GM18873 (cell line): ENCODE measurements around the gene OCLN.
"Not testable (repeated sequence)": the region's sequence is repeated elsewhere in the genome, so short reads cannot be mapped to it uniquely, and the experiment has no call there.

ENCODE experiments used
- ATAC-seq: cut with Tn5 transposase; IDR thresholded peaks from one replicate; pipeline ENCODE4 v1.9.1; 2021; ENCODE audit warnings: mild to moderate bottlenecking, moderate library complexity, moderate number of reproducible peaks; ENCODE audit not compliant: unreplicated experiment, low FRiP score

OCLN gene

DNA sequence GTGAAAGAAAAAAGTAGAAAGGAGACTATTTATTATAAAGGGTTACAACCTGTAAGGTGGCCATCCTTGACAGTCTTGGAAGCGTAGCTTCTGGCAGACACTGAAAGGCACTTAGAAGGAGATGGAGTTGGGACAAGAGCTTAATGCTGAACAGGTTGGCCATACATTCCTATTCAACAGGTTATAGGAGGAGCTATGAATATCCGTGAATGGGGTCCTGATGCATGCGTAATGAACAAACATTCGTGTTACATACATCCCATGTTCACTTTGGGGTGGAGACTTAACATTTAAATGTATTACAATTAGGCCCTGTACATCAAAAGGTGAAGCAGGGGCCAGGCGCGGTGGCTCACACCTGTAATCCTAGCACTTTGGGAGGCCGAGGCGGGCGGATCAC lies 34.1 kb downstream of the OCLN start:
- no peak for ATAC-seq

DNA sequence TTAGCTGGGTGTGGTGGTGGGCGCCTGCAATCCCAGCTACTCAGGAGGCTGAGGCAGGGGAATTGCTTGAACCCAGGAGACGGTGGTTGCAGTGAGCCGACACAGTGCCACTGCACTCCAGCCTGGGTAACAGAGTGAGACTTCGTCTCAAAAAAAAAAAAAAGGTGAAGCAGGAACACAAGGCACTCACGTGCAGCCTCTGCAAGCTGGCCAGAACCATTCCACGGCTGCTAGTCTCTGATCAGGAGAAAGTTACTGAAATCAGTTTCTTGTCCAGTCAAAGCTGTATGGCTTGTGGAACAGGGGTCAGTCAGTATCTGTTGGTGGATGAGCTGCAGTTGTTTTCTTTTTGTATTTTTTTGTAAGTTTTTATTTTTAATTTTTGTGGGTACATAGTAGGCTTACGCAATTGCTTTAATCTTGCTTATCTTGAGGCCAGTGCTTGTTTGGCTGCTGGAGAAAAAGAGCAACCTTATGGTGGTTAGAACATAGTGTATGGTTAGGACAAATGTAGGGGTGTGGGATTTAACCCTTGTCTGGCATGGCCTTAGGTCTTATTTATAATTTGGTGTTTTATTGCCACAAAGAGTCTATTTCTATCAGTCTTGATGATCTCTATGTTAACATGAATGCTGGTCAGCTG lies 34.7 kb downstream of the OCLN start:
- ATAC-seq = no peak

DNA sequence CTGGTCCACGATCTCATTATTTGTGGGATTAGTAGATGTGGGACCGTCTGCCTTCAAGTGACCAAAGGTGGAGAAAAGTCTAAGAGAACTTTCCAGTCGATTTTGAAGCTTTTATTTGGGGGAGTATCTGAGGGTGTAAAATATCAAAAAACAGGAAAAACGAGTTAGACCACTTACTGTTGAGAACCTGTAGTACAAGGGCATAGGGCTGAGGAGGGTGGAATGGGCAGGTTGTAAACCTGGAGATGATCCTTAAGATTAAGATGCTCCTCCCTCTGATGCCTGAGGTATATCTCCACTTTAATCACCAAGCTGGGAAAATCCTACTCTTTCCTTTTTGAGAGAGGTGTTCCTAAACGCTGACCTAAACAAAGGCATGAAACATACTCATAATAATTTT lies 35.4 kb downstream of the OCLN start:
- no peak for ATAC-seq

DNA sequence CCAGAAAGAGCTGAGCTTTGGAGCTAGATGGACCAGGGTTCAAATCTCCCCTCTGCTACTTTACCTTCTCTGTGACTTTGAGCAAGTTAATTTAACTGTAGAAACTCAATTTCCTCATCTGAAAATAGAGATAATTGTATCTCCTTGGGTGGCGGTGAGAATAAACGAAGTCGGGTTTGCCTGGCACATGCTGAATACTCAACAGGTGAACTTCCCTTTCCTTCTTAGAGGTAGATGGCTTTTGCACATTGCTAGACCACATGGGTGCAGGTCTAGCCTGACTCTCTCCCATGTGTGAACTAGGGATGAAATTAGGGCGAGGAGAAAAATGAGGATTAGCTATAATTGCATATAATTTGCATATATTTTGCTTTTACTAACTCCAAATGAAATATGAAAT lies 36.0 kb downstream of the OCLN start:
- ATAC-seq = no peak

DNA sequence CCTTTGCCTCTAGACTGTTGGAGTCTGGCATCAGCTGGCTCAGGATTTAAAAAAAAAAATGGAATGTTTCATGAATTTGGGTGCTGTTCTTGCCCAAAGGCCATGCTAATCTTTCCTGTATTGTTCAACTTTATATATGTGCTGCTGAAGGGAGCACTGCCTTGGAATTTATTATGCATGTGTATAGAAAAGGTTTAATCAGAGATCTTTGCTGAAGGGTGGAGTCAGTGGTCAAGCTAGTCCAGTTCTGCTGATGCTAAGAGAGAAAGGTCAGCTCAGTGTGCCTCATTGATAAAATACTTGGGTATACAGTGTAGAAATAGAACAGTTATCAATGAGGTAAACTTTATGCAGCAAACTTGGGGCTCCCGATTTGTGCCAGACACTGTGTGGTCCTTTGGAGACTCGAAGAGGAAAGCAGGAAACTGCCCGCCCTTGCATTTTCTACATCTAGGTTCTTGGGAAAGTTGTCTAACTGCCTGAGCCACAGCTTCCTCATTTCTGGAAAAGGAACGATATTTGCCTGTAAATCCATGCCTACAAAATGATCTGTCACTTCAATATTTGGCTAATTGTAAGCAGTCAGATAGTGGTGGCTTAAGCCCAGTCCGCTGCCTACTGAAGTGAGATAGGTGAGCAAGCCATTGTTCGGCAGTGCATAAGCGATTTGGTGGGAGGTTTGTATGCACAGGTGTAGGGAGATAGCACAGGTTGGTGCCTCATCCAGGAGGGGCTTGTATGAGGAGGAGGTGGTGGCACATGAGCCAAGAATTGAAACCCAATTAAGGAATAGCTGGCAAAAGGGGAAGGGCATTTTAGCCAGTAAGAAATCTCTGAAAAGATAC lies 38.2 kb downstream of the OCLN start:
- no peak for ATAC-seq

DNA sequence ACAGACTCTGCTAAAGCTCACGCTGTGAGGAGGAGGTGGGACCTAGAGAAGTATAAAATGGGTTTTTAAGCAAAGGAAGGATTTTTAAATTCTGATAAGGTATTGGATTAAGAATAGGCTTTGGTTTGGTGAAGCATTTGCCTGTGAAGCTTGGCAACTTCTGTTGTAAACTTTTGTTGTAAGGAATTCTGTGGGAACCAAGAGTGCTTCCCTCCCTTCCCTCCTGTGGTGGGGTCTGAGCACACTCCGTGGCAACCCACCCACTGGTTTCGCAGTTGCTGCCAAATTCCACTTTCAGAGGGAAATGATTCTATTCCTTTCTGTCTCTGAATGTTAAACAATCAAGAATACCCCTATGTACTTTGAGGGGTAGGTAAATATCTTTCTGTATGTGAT lies 38.8 kb downstream of the OCLN start:
- ATAC-seq = no peak

DNA sequence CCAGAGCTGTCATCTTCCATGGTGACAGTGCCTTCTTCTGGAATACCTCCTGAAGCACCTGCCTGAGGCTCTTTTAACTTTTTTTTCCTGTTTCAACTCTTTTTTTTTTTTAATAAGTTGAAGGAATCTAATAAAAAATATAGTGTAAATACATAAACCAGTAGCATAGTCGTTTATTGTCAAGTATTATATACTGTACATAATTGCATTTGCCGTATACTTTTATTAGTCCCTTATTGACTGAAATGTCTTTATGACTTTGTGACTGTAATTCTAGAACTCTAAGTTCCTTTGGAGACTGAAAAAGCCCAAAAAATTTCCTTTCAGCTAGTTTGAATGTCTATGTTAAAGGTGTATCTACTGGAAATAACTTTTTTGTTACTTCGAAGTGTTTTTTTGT lies 45.3 kb downstream of the OCLN start:
- not testable (repeated sequence) for ATAC-seq

DNA sequence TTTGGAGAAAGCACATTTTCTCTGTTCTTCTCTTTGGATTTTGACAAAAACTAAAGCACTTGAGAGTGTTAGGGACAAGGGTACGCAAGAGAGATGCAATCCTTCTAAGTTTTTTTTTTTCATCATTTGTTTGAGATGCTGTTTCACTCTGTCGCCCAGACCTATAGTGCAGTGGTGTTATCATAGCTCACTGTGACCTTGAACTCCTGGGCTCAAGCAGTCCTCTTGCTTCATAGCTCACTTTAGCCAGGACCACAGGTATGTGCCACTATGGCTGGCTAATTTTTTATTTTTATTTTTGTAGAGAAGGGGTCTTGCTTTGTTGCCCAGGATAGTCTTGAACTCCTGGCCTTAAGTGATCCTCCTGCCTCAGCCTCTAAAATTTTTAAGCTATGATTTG lies 46.1 kb downstream of the OCLN start:
- ATAC-seq = not testable (repeated sequence)

DNA sequence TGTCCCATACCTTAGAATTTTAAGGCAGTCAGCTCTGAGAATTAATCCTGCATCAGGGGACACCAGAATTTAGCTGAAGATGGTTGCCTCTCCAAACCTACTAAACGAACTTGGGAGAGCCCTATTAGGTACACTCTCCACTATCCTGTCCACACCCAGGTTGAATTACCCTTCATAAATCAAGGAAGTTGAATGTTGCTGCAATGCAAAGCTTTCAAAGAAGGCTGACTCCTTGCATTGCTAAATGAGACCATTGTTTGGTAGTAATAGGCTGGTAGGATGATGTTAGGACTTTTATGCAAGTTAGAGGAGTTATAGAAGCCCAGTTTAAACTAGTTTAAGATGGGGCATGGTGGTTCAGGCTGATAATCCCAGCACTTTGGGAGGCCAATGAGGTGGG lies 48.8 kb downstream of the OCLN start:
- not testable (repeated sequence) for ATAC-seq

DNA sequence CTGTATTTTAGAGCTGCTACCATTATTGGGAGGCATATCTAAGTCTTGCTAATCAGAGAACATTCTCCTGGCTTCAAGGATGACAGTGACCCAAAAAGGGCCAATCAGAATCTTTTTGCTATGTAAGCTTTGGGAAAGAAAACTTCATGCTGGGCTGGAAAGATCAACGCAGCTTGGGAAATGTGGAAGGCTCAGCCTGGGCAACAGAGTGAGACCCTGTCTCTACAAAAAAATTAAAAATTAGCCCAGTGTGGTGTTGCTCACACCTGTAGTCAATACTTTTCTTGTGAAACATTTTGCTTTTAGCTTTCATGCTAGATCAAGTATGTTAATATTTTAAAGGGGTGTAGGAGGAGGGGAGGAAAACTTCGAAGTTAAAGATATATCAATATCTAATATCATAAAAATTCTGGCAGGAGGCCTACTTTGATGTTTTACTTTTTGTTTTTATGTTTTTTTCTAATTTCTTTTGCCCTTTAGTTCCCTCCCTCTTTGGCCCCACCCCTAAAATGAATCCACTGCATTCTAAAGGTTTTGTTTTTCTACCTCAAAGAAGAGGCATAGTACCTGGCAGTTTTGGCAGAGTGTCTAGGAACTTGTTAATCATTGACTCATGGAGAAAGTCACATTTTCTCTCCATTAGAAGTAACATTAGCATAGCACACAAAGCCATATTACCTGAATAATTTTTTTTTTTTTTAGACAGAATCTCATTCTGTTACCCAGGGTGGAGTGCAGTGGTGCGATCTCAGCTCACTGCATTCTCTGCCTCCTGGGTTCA lies 50.4 kb downstream of the OCLN start:
- not testable (repeated sequence) for ATAC-seq

DNA sequence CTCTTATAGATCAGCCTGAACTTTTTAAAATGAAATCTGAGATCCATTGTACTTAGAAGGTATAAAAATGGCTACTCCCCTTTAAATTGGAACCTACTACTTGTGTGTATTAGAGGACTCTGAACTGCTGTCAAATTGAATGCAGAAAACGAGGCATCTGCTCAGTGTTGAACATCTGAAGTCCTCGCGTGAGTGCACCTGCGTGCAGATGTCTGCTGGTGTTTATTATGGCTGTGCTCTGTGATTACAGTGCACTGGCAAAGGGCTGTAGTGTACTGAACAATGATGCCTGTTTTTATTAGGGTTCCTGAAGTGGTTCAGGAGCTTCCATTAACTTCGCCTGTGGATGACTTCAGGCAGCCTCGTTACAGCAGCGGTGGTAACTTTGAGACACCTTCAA lies 52.0 kb downstream of the OCLN start:
- ATAC-seq = not testable (repeated sequence)

DNA sequence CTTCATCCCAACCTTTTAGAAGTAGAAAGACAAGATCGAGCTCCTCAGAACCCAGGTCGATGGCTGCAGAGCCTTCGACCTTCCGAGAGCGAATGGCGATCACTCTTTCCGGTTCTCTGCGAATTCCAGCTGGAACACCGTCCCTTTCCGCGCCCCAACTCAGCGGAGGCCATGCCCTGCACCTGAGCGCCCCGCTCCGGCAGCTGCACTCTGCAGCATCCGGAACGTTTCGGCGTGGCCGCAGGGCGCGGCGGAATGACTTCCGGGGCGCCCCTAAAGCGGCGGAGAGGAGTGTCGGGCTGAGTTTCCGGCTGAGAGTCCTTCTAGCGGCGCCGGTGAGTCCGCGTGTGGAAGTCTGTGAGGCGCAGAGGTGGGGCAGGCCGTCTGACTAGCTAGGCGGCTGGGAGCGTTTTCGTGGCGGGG lies 67.3 kb downstream of the OCLN start, which contains the start of gene GTF2H2C:
Gene GTF2H2C, plus strand, starts transcription at position 284 of the 423 bp plus-strand sequence. CDS start 4,942 bp downstream, outside the sequence.
- ATAC-seq = peak; percentile 87

DNA sequence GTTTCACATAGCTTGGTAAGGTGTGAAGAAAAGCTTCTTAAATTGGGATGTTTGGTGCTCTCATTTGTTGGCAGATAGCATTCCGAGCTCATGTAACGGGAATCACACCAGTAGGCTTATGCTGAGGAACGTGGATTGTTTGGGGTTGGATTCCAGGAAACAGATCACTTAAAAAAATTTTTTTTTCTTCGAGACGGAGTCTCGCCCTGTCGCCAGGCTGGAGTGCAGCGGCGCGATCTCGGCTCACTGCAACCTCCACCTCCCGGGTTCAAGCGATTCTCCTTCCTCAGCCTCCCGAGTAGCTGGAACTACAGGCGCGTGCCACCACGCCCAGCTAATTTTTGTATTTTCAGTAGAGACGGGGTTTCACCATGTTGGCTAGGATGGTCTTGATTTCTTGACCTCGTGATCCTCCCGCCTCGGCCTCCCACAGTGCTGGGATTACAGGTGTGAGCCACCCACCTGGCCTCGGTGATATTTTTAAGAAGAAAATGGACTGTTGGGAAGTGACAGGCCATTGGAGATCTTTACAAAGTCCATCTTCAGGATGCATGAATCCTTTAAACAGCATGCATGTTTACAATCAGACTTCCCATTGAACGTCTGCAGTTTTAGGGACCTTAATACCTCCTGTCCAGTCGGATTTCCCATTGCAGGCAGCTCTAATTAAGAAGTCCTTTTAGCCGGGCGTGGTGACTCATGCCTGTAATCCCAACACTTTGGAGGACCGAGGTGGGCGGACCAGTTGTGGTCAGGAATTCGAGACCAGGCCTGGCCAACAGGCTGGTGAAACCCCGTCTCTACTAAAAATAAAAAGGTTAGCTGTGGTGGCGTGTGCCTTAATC lies 68.2 kb downstream of the OCLN start:
- ATAC-seq = not testable (repeated sequence)

DNA sequence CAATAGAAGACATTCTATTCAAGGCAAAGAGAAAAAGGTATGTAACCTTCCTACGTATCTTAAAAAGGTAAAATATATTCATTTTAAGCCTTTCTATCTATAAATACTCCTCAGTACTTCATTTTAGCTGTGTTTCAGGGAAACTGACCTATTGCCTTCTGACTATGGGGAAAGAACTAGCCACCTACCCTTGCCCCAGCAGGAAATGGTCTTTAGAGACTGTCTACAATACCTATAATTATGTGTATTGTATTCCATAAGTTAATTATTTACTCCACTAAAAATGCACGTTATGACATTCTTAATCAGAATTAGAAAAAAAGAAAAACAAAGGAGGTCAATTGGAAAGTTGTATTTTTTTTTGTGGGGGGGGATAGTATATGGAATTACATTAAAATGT lies 73.6 kb downstream of the OCLN start:
- ATAC-seq = not testable (repeated sequence)

DNA sequence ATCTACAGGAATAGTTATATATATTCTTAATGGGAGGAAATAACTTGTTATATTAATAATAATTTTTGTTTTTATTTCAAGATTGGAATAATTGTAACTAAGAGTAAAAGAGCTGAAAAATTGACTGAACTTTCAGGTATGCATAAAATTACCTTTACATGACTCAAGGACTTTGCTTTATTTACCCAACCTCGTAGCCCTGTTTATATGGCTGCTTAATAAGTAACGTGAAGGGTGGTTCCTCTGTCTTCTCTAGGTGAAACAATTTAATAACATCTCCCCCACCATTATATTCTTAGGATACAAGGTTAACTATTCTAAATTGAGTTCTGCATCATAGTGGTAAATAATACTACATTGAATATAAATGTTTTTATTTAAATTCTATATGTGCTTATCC lies 75.5 kb downstream of the OCLN start:
- not testable (repeated sequence) for ATAC-seq

DNA sequence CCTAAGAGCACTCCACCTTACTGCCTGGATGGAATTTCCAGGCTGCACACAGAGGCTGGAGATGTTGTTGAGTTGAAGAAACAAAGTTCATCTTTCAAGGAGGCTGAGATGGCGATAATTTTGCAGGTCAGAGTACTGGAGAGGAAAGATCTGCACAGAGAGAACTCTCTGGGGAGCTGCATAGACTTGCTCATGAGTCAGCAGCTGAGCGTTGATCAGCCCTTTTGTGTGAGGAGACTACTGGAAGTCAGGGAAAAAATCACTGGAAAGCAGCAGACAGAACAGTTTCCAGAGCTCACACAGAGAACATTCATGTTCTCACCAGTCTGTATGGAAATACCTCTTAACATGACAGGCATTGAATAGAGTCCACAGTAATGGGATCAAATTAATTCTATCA lies 90.8 kb downstream of the OCLN start:
- not testable (repeated sequence) for ATAC-seq

DNA sequence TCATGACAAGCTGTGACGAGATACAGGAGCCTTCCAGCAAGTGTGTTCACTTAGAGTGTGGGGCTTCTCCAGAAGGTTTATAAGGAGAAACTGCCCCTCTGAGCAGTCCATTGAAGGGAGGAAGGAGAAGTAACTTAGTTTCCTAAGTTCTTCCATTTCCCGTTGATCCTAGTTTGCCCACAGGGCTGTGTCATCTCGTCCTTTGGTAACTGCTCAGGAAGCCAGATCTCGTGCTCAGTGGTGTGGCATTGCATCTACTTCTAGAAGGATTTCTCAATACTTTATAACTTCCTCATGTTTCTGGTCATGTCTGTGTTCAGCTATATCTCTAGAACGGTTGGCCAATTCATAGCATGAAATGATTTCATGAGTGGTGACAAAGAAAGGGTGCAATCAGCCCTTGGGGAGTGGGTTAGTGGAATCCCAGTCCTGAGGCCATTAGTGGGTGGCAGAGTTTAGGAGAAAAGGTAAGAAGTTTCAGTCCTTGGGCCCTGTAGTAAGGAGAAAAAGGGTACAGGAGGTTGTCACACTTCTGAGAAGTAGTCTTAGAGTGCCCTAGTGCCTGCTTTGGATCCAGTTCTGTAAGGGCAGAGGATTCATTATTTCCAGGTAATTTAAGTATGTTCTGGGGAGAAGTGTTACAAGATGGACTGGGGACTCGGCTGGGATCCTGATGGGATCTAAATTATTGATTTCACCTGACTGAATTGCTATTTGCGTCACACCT lies 103.7 kb downstream of the OCLN start:
- ATAC-seq = not testable (repeated sequence)

DNA sequence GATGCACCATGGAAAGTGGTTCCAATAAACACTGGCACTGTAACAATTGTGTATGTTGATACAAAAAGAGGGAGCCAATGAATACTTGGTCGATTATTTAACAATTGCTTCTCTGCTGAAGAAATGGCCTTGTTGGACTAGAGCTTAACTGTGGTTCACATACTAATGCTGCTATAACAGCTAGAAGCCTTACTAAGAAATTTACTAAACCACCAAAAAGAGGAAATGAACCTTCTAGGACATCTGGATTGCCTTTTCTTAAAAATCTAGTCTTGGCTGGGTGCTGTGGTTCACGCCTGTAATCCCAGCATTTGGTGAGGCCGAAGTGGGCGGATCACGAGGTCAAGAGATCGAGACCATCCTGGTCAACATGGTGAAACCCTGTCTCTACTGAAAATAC lies 109.4 kb downstream of the OCLN start:
- ATAC-seq = not testable (repeated sequence)

DNA sequence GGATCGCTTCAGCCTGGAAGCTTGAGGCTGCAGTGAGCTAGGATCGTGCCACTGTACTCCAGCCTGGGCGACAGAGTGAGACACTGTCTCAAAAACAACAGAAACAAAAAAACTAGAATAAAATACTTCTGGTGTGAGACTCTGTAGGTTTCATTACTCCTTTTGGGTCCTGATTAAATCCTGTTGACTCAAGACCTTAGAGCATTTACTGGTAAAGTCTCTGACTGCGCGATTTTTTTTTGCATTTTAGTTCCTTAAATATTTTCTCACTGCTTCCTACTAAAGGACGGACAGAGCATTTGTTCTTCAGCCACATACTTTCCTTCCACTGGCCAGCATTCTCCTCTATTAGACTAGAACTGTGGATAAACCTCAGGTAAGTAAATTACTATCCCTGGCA lies 114.2 kb downstream of the OCLN start:
- not testable (repeated sequence) for ATAC-seq
